Endometrial microvascular endothelial cells (primary cell): ENCODE measurements around the gene OR8J1. TPM values are rescaled to one million over a fixed set of nuclear protein-coding genes. Genes with fewer than 3 reads are reported as not detected.
"Not testable (repeated sequence)": the region's sequence is repeated elsewhere in the genome, so short reads cannot be mapped to it uniquely, and the experiment has no call there.

Source experiments
- in situ Hi-C: cut with HindIII; loops from 2 replicates; pipeline ENCODE4 v1.10.0; 2017; ENCODE audit warnings: low sequenced_read_pairs, low pct_unique_long_range_greater_than_20kb; ENCODE audit errors: inconsistent ontology term
- total RNA-seq: library from RNA; depleted of rRNA; stranded (reverse); fragments of >200 nt; gene quantifications from one replicate; pipeline ENCODE4 v1.2.3, GENCODE V29; 2015; ENCODE audit errors: inconsistent ontology term

OR8J1 gene, protein sequence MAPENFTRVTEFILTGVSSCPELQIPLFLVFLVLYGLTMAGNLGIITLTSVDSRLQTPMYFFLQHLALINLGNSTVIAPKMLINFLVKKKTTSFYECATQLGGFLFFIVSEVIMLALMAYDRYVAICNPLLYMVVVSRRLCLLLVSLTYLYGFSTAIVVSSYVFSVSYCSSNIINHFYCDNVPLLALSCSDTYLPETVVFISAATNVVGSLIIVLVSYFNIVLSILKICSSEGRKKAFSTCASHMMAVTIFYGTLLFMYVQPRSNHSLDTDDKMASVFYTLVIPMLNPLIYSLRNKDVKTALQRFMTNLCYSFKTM
- not detected for total RNA-seq

DNA sequence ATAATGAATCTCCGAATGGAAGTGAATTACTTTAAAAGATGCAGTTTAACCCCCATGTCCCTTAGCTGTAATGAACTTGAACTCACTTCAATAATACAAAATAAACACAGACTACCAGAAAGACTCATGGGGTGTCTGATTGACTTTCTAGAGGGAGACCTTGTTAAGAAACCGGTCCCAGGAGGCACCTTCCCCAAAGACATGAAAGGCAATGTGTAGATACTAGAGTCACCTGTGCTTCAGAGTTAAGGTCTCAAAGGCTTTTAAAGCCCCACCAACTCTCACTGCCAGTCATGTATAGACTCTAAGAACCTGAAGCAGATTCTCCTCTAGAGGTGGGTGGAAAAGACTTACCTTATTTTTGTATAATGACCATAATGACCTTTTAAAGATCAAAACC lies at the start of gene OR8J1:
OR8J1 (plus strand) TSS at position 301 of the 400 bp plus-strand sequence. CDS start 5,956 bp downstream, outside the sequence.
- in situ Hi-C loops, result no loop called here

GRCh38 chr11:56307836-56308235 lies 46.3 kb upstream of the OR8J1 start:
- in situ Hi-C loops, result no loop called here

DNA sequence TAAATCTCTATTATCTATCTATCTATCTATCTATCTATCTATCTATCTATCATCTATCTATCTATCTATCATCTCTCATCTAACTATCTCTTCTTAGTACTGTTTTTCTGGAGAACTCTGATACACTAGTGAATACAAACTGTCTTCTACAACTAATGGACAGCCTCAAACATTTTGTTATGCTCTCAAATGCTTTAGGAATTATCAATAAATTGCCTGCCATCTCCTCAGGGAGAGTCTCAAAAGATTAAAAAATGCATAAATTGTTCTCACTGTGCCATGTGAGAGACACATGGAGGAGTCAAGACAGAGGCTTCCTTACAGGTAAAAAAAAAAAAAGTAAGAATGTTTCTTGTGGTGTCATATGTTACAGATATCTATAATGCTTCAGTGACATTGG lies 39.2 kb upstream of the OR8J1 start, which contains the start of gene OR8K3:
OR8K3 (plus strand) TSS at position 301 of the 400 bp plus-strand sequence. CDS start 3,163 bp downstream, outside the sequence.
- in situ Hi-C loops, result no loop called here

GRCh38 chr11:56331861-56332491 lies 22.1 kb upstream of the OR8J1 start:
- in situ Hi-C loops, result no loop called here

DNA sequence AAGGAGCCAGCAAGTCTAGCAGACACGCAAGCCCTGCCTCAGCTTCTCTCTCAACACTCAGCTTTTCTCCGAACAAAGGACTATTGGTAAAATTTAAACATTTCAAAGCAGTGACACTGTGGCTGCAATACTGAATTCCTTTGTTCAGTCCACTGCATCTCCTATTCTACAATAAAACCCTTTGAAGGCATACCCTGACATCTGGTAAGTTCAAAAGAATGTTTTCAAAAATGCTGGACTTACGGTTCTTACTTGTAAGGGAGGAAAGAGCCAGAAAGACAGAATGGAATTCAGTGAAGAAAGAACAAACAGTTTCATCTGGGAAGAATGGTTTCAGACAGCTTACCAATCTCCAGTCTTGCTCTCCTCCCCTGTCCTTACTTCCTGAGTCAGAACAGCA lies 20.9 kb upstream of the OR8J1 start:
- in situ Hi-C loops, result no loop called here

GRCh38 chr11:56340289-56340688 lies 13.8 kb upstream of the OR8J1 start:
- in situ Hi-C loops, result no loop called here

DNA sequence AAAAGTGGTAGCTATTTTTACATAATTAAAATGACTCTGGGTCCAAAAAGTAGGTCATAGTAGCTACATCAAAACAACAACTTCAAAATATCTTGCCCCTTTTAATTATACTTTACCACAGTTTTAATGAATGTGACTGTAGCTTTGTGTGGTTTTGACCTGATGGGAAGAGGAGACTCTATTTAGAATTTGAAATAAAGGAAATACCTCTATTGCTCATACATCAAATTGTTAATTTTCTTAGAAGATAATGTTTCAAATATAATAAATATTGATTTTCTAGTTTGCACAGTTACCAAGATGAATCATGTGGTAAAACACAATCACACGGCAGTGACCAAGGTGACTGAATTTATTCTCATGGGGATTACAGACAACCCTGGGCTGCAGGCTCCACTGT lies 8.4 kb upstream of the OR8J1 start, which contains the start of gene OR8K1:
OR8K1 (plus strand) TSS at position 301 of the 400 bp plus-strand sequence; CDS start at position 301, 0 bp downstream.
- in situ Hi-C loops, result no loop called here

- in situ Hi-C loops, result no loop called here
These were observed 21.2 kb downstream of the OR8J1 start, which contains the start of gene OR8U1 for GRCh38 chr11:56375324-56375723. Gene OR8U1, plus strand, starts transcription at chr11:56375624. Its CDS starts 0 bp downstream, at chr11:56375624.

DNA sequence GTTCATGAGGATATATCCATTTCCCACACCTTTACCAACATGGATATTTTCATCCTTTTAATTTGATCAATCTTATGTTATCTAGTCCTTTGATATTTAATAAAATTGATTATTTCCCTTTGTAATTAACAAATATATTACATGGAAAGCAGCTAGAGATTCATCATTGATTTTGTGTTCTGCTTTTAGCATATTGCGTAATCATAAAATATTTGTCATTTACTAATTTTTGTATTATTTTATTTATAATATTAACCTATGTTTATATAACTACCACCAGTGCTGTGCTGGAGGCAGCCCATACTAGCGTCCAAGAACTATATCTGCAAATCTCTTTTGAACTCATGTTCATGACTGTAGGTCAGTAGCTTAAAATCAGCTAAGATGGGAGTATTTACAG lies 26.0 kb downstream of the OR8J1 start:
- in situ Hi-C loops, result no loop called here

DNA sequence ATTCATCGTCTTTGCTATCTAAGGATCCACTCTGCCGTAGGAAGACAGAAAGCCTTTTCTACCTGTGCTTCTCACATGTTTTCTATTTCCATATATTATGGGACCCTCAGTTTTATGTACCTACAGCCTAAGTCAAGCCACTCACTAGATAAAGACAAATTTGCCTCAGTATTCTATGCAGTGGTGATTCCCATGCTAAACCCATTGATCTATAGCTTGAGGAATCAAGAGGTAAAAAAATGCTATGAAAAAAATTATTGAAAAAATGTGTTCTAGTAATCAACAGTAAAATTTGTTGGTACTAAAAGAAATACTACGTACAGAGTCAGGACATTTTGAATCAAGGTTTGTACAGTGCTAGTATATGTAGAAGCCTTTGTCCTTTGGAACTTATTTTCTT lies 40.3 kb downstream of the OR8J1 start:
- in situ Hi-C loops, result no loop called here

DNA sequence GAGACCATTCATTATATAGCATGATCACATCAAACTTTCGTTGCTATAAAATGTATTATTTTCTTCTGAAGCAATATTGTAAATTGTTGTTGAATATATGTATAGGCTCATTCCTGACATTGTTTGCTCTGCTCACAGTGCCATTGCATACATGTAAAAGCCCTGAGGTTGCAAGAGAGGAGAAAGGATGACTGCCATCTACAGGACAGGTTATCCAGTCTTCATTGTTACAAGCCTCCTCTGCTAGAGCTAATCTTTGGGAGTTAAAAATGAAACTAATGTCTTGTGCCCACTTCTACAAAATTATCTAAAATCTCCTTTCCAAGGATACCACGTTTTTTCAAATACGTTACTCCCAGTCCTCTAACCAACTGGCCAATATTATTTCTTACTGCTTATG lies 42.0 kb downstream of the OR8J1 start:
- in situ Hi-C loops, result no loop called here

DNA sequence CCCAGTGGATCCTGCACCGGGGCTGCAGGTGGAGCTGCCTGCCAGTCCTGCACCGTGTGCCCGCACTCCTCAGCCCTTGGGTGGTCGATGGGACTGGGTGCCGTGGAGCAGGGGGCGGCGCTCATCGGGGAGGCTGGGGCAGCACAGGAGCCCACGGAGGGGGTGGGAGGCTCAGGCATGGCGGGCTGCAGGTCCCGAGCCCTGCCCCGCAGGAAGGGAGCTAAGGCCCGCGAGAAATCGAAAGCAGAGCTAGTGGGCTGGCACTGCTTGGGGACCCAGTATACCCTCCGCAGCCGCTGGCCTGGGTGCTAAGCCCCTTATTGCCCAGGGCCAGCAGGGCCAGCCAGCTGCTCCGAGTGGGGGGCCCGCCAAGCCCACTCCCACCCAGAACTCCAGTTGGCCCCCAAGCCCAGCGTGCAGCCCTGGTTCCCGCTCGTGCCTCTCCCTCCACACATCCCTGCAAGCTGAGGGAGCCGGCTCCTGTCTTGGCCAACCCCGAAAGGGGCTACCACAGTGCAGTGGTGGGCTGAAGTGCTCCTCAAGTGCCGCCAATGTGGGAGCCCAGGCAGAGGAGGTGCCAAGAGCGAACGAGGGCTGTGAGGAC lies 47.9 kb downstream of the OR8J1 start:
- in situ Hi-C loops, result not testable (repeated sequence)

DNA sequence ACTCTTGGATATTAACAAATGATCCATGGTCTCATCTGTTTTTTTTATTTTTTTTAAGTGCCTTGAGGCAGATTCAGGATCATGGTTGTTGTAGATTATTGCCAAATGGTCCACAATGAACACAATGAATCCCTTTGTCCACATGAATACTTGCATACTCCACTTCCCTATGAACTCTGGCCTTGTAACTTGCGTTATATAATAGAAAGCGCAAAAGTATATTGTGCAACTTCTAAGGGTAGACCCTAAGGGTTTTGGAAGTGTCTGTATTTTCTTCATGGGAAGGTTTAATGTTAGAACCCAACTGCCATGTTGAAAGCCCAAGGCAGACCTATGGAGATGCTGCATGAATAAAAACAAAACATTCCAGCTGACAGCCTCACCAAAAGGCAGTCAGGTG lies 50.3 kb downstream of the OR8J1 start:
- in situ Hi-C loops, result no loop called here

- in situ Hi-C loops, result no loop called here
These were observed 56.7 kb downstream of the OR8J1 start for GRCh38 chr11:56410801-56411200.

Other genes with a start within 250 kb of the OR8J1 start
- not detected for gene OR8H3, start 231.9 kb upstream of the OR8J1 start, total RNA-seq
- not detected for gene OR8J3, start 214.1 kb upstream of the OR8J1 start, total RNA-seq
- gene OR8K5, start 194.0 kb upstream of the OR8J1 start, total RNA-seq, result not detected
- gene OR5J2, start 177.7 kb upstream of the OR8J1 start, total RNA-seq, result not detected
- gene OR5T2, start 120.0 kb upstream of the OR8J1 start, total RNA-seq, result not detected
- gene OR5T3, start 102.0 kb upstream of the OR8J1 start, total RNA-seq, result not detected
- not detected for gene OR5T1, start 80.1 kb upstream of the OR8J1 start, total RNA-seq
- gene OR8H1, start 62.0 kb upstream of the OR8J1 start, total RNA-seq, result not detected
- not detected for gene OR8K3, start 39.1 kb upstream of the OR8J1 start, total RNA-seq
- gene OR8K1, start 8.3 kb upstream of the OR8J1 start, total RNA-seq, result not detected
- gene OR8U1, start 21.3 kb downstream of the OR8J1 start, total RNA-seq, result not detected
- not detected for gene OR5AL1, start 58.4 kb downstream of the OR8J1 start, total RNA-seq
- gene OR5M3, start 119.1 kb downstream of the OR8J1 start, total RNA-seq, result not detected
- gene OR5M8, start 137.1 kb downstream of the OR8J1 start, total RNA-seq, result not detected
- not detected for gene OR5M11, start 189.0 kb downstream of the OR8J1 start, total RNA-seq
- gene OR5M10, start 223.4 kb downstream of the OR8J1 start, total RNA-seq, result not detected